ENCODE measurements around the gene EPC1.
"Not testable (repeated sequence)": the region's sequence is repeated elsewhere in the genome, so short reads cannot be mapped to it uniquely, and the experiment has no call there.

The EPC1 gene

DNA sequence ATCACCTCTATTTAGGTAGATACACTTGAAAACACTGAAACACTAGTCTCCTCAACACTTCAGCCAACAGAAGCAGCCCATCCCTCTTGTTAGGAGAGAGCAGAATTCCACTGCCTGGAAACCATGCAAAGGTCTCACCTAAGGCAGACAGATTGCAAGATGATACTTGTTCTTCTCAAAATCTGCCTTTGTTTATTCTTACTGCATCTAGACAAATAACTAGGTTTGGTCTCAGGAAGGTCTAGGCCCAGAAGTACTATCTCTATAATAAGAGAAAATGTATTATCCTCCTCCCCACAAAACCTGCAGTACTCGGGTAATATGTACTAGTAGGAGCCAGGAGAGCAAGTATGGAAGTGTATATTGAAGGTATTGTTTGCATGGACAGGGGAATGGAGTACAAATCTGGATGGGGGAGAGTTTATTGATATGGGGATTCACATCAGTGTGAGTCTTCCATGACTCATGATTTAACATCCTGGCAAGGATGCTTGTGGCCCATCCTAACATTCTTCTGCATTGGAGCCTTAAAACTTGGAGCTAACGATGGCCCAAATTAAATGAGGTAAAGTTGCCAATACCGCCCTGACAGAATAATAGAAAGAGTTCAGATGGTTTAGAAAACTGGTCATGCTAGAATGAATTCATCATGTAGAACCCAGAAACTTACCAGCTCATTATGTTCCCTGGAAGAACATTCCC lies 109.2 kb downstream of the EPC1 start:
- DNase-seq (ENCODE audit: low read depth in 1 of 2, low spot score in 1 of 2), result no peak

DNA sequence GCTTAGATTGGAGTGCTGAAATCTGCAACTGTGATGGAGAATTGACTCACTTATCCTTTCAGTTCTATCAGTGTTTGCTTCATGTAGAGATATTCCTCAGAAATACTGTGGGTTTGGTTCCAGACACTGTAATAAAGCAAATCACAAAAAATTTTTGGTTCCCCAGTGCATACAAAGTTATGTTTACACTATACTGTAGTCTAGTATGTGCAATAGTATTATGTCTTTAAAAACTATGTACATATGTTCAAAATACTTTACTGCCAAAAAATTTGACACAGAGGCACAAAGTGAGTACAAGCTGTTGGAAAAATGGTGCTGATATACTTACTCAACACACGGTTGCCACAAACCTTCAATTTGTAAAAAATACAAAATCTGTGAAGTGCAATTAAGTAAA lies 112.5 kb downstream of the EPC1 start:
- no peak for DNase-seq (ENCODE audit: low read depth in 1 of 2, low spot score in 1 of 2)

DNA sequence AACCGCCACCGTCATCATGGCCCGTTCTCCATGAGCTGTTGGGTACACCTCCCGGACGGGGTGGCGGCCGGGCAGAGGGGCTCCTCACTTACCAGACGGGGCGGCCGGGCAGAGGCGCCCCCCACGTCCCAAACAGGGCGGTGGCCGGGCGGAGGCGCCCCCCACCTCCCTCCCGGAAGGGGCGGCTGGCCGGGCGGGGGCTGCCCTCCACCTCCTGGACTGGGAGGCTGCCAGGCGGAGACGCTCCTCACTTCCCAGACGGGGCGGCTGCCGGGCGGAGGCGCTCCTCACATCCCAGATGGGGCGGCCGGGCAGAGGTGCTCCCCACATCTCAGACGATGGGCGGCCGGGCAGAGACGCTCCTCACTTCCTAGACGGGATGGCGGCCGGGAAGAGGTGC lies 113.6 kb downstream of the EPC1 start:
- not testable (repeated sequence) for DNase-seq (ENCODE audit: low read depth in 1 of 2, low spot score in 1 of 2)

DNA sequence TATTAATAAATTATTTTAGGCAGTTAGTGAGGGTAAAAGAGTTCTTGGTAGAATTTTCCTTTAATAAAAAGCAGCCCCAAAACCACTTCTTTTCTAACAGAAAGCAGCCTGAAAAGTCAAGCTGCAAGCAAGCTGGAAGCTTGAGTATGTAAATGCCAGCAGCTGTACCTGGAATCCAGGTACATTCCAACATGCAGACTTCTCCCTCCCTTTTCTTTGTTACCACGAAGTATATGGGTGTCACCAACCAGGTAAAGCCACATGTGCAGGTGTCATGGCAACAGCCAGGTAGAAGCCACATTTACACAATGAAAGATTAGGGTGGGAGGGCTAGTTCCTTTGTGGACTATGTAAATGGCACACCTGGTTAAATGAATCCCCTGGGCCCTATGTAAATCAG lies 114.6 kb downstream of the EPC1 start:
- no peak for DNase-seq (ENCODE audit: low read depth in 1 of 2, low spot score in 1 of 2)

DNA sequence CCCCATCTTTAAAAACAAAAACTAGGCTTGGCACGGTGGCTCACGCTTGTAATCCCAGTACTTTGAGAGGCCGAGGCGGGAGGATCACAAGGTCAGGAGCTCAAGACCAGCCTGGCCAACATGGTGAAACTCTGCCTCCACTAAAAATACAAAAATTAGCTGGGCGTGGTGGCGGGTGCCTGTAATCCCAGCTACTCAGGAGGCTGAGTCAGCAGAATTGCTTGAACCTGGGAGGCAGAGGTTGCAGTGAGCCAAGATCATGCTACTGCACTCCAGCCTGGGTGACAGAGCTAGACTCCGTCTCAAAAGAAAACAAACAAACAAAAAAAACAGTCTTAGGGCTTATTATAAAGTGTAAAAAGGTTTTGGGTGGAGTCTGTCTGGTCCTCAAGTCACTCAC lies 117.2 kb downstream of the EPC1 start:
- not testable (repeated sequence) for DNase-seq (ENCODE audit: low read depth in 1 of 2, low spot score in 1 of 2)

DNA sequence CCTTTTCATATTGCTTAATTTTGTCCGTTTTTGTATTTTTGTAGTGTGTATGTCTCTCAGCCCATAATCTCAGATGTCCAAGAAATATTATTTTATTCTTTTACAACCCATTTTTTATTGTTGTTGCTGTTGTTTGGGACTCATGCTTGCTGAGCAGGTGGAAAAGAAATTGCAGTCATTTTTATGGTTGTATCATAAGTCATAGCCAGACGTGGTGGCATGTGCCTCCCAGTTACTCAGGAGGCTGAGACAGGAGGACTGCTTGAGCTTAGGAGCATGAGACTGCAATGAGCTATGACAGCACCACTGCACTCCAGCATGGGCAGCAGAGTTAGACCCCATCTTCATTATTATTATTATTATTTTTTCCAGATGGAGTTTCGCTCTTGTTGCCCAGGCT lies 117.8 kb downstream of the EPC1 start:
- DNase-seq (ENCODE audit: low read depth in 1 of 2, low spot score in 1 of 2), result no peak

DNA sequence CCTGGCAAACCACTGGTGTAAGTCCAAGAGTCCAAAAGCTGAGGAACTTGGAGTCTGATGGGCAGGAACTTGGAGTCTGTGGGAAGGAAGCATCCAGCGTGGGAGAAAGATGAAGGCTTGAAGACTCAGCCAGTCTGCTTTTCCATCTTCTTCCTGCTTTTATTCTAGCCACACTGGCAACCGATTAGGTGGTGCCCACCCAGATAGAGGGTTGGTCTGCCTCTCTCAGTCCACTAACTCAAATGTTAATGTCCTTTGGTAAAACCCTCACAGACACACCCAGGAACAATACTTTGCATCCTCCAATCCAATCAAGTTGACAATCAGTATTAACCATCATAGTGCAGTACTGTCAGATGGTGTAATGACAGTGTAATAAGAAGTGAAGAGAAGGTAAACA lies 119.2 kb downstream of the EPC1 start:
- DNase-seq (ENCODE audit: low read depth in 1 of 2, low spot score in 1 of 2), result no peak

DNA sequence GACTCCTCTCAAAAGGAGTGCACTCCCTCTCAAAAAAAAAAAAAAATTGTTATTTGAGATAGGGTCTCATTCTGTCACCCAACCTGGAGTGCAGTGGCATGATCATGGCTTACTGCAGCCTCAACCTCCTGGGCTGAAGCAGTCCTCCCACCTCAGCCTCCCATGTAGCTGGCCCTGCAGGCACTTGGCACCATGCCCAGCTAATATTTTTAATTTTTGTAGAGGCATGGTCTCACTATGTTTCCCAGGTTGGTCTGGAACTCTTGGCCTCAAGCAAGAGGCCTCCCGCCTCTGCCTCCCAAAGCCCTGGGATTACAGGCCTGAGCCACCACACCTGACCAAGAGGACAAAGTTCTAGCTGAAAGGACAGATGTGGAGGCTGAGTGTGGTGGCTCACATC lies 120.3 kb downstream of the EPC1 start:
- DNase-seq (ENCODE audit: low read depth in 1 of 2, low spot score in 1 of 2), result no peak

DNA sequence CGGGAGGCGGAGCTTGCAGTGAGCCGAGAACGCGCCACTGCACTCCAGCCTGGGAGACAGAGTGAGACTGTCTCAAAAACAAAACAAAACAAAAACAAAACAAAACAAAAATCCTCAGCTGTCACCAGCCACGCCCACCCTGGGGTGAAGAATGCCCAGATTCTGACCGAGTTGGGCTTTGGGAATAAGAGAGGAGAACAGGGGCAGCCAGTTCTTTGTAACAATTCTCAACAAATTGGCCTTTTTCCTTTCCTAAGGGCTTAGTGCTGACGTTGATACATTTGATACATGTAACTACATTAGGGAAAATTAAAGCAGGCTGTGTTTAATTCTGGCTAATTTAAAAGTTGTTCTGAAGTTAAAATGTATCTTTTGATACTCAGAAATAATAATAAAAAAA lies 121.0 kb downstream of the EPC1 start:
- no peak for DNase-seq (ENCODE audit: low read depth in 1 of 2, low spot score in 1 of 2)

DNA sequence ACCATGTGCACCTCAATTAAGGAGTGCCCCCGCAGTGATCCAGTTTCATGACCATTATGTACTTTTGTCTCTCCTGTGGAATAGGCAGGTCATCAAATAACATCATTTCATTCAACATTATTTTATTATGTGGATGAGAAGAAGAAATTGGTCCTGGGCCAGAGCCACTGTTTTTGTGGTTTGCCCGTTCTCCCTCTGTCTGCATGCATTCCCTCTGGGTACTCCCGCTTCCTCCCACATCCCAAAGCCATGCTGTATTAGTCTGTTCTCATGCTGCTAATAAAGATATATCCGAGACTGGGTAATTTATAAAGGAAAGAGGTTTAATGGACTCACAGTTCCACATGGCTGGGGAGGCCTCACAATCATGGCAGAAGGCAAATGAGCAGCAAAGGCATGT lies 124.6 kb downstream of the EPC1 start:
- not testable (repeated sequence) for DNase-seq (ENCODE audit: low read depth in 1 of 2, low spot score in 1 of 2)

DNA sequence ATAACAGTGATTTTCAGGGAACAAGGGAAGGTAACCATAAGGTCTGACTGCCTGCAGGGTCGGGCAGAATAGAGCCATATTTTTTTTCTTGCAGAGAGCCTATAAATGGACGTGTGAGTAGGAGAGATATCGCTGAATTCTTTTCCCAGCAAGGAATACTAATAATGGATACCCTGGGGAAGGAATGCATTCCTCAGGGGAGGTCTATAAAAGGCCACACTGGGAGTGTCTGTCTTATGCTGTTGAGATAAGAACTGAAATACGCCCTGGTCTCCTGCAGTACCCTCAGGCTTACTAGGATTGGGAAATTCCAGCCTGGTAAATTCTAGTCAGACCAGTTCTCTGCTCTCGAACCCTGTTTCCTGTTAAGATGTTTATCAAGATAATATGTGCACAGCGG lies 127.8 kb downstream of the EPC1 start:
- DNase-seq (ENCODE audit: low read depth in 1 of 2, low spot score in 1 of 2), result not testable (repeated sequence)

DNA sequence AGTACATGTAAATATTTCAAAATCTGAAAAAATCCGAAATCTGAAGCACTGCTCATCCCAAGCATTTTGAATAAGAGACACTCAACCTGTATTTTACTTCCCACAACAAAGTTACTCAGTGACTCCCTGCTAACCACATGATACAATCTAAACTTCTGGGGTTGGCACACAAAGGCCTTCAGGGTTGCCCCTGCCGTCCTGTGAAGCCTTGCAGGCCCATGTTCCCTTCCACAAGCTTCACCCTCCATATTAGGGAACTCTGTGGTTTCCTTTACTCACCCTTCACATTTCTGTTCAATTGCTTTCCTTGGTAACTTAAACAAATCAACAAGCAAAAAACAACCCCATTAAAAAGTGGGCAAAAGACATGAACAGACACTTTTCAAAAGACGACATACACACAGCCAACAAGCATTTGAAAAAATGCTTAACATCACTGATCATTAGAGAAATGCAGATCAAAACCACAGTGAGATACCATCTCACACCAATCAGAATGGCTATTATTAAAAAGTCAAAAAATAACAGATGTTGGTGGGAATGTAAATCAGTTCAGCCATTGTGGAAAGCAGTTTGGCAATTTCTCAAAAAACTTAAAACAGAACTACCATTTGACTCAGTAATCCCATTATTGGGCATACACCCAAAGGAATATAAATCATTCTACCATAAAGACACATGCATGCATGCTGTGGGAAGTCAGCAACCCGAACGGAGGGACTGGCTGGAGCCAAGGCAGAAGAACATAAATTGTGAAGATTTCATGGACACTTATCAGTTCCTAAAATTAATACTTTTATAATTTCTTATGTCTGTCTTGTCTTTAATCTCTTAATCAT lies 128.5 kb downstream of the EPC1 start:
- DNase-seq (ENCODE audit: low read depth in 1 of 2, low spot score in 1 of 2), result not testable (repeated sequence)

All from activated CD4-positive, alpha-beta T cell treated with anti-CD3 and anti-CD28 coated beads, Interleukin-2, amount 50 U/mL, for 24 hours (primary cell).